HL-60 (cell line): ENCODE measurements around the gene VPS18.

ENCODE experiments used
- DNase-seq, 2 experiments: peaks; one replicate each; pipeline ENCODE4 v3.0.0-alpha.2; 2010 to 2020; ENCODE audit warnings: low read depth in 1 of 2, low spot score in 1 of 2
- H3K27ac ChIP-seq: fragments of 250-450 bp; sonication (Bioruptor Pico); replicated peaks from 2 replicates; pipeline ENCODE4 v1.5.1; 2020; ENCODE audit warnings: mild to moderate bottlenecking, moderate library complexity
- H3K27me3 ChIP-seq: fragments of 250-450 bp; sonication (Bioruptor Pico); 2 replicates; pipeline ENCODE4 v1.5.1; 2021; ENCODE audit warnings: mild to moderate bottlenecking, moderate library complexity; ENCODE audit not compliant: insufficient read depth, poor library complexity, severe bottlenecking
- H3K4me3 ChIP-seq: replicated peaks from 2 replicates; pipeline ENCODE4 v1.5.1; 2011; ENCODE audit warnings: mild to moderate bottlenecking, control low read depth, low read length; ENCODE audit not compliant: insufficient read depth
- CTCF ChIP-seq: IDR thresholded peaks from one replicate; pipeline ENCODE4 v1.5.1; 2011; ENCODE audit warnings: low read length, control low read depth, inconsistent platforms; ENCODE audit not compliant: insufficient read depth
- GABPA ChIP-seq: IDR thresholded peaks from 2 replicates; pipeline ENCODE4 v1.6.1; 2012; ENCODE audit warnings: low read depth
- POLR2AphosphoS5 ChIP-seq: IDR thresholded peaks from 2 replicates; pipeline ENCODE4 v1.6.1; 2012; ENCODE audit warnings: low read depth
- REST ChIP-seq: IDR thresholded peaks from 2 replicates; pipeline ENCODE4 v1.6.1; 2012; ENCODE audit warnings: low read depth; ENCODE audit not compliant: insufficient replicate concordance
- SPI1 ChIP-seq: IDR thresholded peaks from 2 replicates; pipeline ENCODE4 v1.6.1; 2012; ENCODE audit warnings: low read depth, mild to moderate bottlenecking, borderline replicate concordance

Gene VPS18

GRCh38 chr15:40914013-40914412 lies 19.8 kb downstream of the VPS18 start:
- H3K27me3 ChIP-seq, result no peaks in the 10 kb centered on the region
- no peak for TF ChIP-seq SPI1
- no peak for TF ChIP-seq REST
- no peak for TF ChIP-seq CTCF
- TF ChIP-seq POLR2AphosphoS5, result no peak
- no peak for TF ChIP-seq GABPA
- DNase-seq, result no peak
- no peak overlapping the region for H3K4me3 ChIP-seq
- H3K27ac ChIP-seq, result no peak overlapping the region

- Histone ChIP-seq H3K27me3 (no peaks in the 10 kb centered on the region), H3K4me3 (no peak overlapping the region), H3K27ac (no peak overlapping the region)
- TF ChIP-seq SPI1, result no peak
- TF ChIP-seq CTCF, result no peak
- no peak for TF ChIP-seq POLR2AphosphoS5
- TF ChIP-seq GABPA, result no peak
- no peak for DNase-seq
Measured at GRCh38 chr15:40914486-40914885, 20.2 kb downstream of the VPS18 start.

DNA sequence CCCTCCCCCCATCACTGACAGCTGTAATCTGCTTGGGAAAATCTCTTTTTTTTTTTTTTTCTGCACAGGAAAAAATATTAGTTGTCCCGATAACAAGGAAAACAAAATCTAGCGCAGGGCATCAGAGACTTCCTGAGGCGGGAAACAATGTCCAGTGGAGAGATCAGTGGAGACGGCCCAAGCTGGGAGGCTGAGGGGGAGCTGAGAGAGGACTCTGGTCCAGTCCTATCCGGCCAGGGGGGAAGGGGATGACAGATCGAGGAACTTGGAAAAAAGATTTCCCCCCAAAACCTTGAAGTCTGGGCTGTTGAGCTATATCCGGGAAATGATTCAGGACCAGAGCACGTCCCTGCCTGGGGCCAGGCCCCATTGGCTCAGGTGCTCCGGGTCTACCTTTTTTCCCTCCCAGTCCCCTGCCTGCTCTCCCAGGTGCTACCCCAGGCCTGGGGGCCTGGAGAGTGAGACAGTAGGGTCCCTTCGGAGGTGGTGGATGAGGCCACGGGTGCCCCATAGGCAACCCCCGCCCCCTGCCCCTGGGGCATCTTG lies 20.9 kb downstream of the VPS18 start:
- Histone ChIP-seq H3K4me3 (no peak overlapping the region), H3K27ac (no peak overlapping the region), H3K27me3 (no peaks in the 10 kb centered on the region)
- no peak for DNase-seq
- no peak for TF ChIP-seq POLR2AphosphoS5
- TF ChIP-seq CTCF, result no peak
- TF ChIP-seq REST, result no peak
- TF ChIP-seq SPI1, result no peak
- no peak for TF ChIP-seq GABPA

DNA sequence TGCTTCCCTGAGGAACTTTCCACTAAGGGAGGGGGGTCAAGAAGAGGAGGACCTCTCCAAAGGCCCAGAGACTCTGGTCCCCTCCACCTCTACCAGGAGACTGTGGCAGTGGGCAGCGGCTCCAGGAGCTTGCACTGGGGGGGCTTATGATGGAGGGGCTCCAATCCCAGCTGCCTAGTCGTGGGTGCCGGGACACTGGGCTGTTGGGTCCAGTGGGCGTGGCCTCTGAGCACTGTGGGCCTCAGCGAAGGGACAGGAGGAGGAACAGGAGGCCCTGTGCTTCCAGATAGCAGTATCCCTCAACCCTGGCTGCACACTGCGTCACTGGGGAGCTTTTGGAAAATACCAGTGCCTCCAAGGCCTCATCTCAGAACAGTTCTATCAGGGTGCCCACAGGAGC lies 21.4 kb downstream of the VPS18 start:
- Histone ChIP-seq H3K27ac (no peak overlapping the region), H3K4me3 (no peak overlapping the region), H3K27me3 (no peaks in the 10 kb centered on the region)
- TF ChIP-seq REST, result no peak
- no peak for TF ChIP-seq GABPA
- no peak for TF ChIP-seq SPI1
- no peak for TF ChIP-seq CTCF
- no peak for TF ChIP-seq POLR2AphosphoS5
- no peak for DNase-seq
